IMR-90 (cell line): Measurements from ENCODE around the gene TAF1B. TPM values are rescaled to one million over a fixed set of nuclear protein-coding genes. Genes with fewer than 3 reads are reported as not detected.

Experiments
- ATAC-seq: fragments of 200-7000 bp; cut with Tn5 transposase; 2 replicates; pipeline ENCODE4 v1.9.1; 2020; ENCODE audit warnings: low read depth, mild to moderate bottlenecking, moderate library complexity
- BruUV-seq: library from RNA; stranded (reverse); fragments of 400-500 nt; replicated peaks from 2 replicates; lab custom pipeline; 2021; lab: Mats Ljungman, UMichigan
- CTCF ChIA-PET: fragments of 300-600 bp; formaldehyde crosslinking; extraction: SDS; loops from one replicate; lab custom pipeline; 2021; ENCODE audit warnings: antibody characterized with exemption; lab: Yijun Ruan, JAX
- POLR2A ChIA-PET: fragments of 300-600 bp; sonication (Branson Sonifier 250); formaldehyde crosslinking; loops from one replicate; lab custom pipeline; 2022; ENCODE audit warnings: antibody characterized with exemption; ENCODE audit not compliant: unreplicated experiment; lab: Charles Lee
- DNase-seq: peaks from one replicate; pipeline ENCODE4 v3.0.0; 2013
- H2AFZ ChIP-seq: replicated peaks from 2 replicates; pipeline ENCODE3; 2013; ENCODE audit warnings: low read length, mild to moderate bottlenecking; ENCODE audit not compliant: poor library complexity
- H2AK5ac ChIP-seq: 2 replicates; pipeline ENCODE4 v1.6.1; 2013; ENCODE audit warnings: low read depth, low read length, inconsistent platforms
- H2AK9ac ChIP-seq: replicated peaks from 2 replicates; pipeline ENCODE3; 2013; ENCODE audit warnings: mild to moderate bottlenecking, low read depth, low read length, moderate library complexity; ENCODE audit not compliant: poor library complexity
- H2BK120ac ChIP-seq: 2 replicates; pipeline ENCODE4 v1.6.1; 2013; ENCODE audit warnings: low read depth, low read length, inconsistent platforms
- H2BK15ac ChIP-seq: 3 replicates; pipeline ENCODE4 v1.6.1; 2013; ENCODE audit warnings: low read depth, low read length, inconsistent platforms
- H2BK20ac ChIP-seq: 2 replicates; pipeline ENCODE4 v1.6.1; 2013; ENCODE audit warnings: low read depth, mild to moderate bottlenecking, inconsistent platforms, low read length, moderate library complexity
- H2BK5ac ChIP-seq: 2 replicates; pipeline ENCODE4 v1.6.1; 2013; ENCODE audit warnings: mild to moderate bottlenecking, low read depth, low read length, inconsistent platforms; ENCODE audit not compliant: poor library complexity, severe bottlenecking
- H3K14ac ChIP-seq: replicated peaks from 2 replicates; pipeline ENCODE4 v1.6.1; 2013; ENCODE audit warnings: low read depth, low read length, inconsistent platforms
- H3K18ac ChIP-seq: 2 replicates; pipeline ENCODE4 v1.6.1; 2013; ENCODE audit warnings: low read depth, low read length, control low read depth
- H3K23ac ChIP-seq: 2 replicates; pipeline ENCODE4 v1.6.1; 2013; ENCODE audit warnings: low read depth, low read length, inconsistent platforms
- H3K27ac ChIP-seq: 2 replicates; pipeline ENCODE4 v1.5.1; 2013; ENCODE audit warnings: mild to moderate bottlenecking, control low read depth, low read length; ENCODE audit not compliant: insufficient read depth
- H3K27me3 ChIP-seq: 2 replicates; pipeline ENCODE4 v1.6.1; 2013; ENCODE audit warnings: low read length; ENCODE audit not compliant: control insufficient read depth, insufficient read depth
- H3K36me3 ChIP-seq: 2 replicates; pipeline ENCODE4 v1.6.1; 2013; ENCODE audit warnings: low read length, mixed read lengths; ENCODE audit not compliant: control insufficient read depth, insufficient read depth
- H3K4ac ChIP-seq: 2 replicates; pipeline ENCODE4 v1.6.1; 2013; ENCODE audit warnings: low read depth, low read length, inconsistent platforms
- H3K4me1 ChIP-seq: 2 replicates; pipeline ENCODE4 v1.6.1; 2013; ENCODE audit warnings: low read length, mixed read lengths; ENCODE audit not compliant: control insufficient read depth, insufficient read depth
- H3K4me2 ChIP-seq: 2 replicates; pipeline ENCODE4 v1.6.1; 2013; ENCODE audit warnings: low read depth, mild to moderate bottlenecking, control low read depth, low read length, moderate library complexity
- H3K4me3 ChIP-seq: 2 replicates; pipeline ENCODE4 v1.5.1; 2013; ENCODE audit warnings: low read depth, mild to moderate bottlenecking, control low read depth, low read length, moderate library complexity; ENCODE audit not compliant: insufficient read depth
- H3K56ac ChIP-seq: 2 replicates; pipeline ENCODE4 v1.6.1; 2013; ENCODE audit warnings: low read length, inconsistent platforms; ENCODE audit not compliant: insufficient read depth; ENCODE audit errors: extremely low read depth
- H3K79me1 ChIP-seq, 2 experiments: 2 replicates each; pipeline ENCODE4 v1.6.1; 2013; ENCODE audit warnings: low read length in 2 of 2, inconsistent platforms in 1 of 2, low read depth in 1 of 2
- H3K9ac ChIP-seq: 2 replicates; pipeline ENCODE4 v1.6.1; 2013; ENCODE audit warnings: low read depth, low read length, control low read depth
- H3K9me1 ChIP-seq: 2 replicates; pipeline ENCODE4 v1.6.1; 2013; ENCODE audit warnings: low read length, inconsistent platforms; ENCODE audit not compliant: insufficient read depth
- H3K9me3 ChIP-seq: 2 replicates; pipeline ENCODE4 v1.6.1; 2013; ENCODE audit warnings: low read length; ENCODE audit not compliant: control insufficient read depth, insufficient read depth
- H4K20me1 ChIP-seq: 2 replicates; pipeline ENCODE4 v1.6.1; 2013; ENCODE audit warnings: low read length, inconsistent platforms; ENCODE audit not compliant: insufficient read depth
- H4K5ac ChIP-seq: 2 replicates; pipeline ENCODE4 v1.6.1; 2013; ENCODE audit warnings: mild to moderate bottlenecking, low read depth, low read length, control low read depth
- H4K8ac ChIP-seq, 2 experiments: 2 replicates each; pipeline ENCODE4 v1.6.1; 2013; ENCODE audit warnings: low read depth in 2 of 2, low read length in 2 of 2, control low read depth in 1 of 2, inconsistent platforms in 1 of 2
- H4K91ac ChIP-seq: 2 replicates; pipeline ENCODE4 v1.6.1; 2013; ENCODE audit warnings: low read depth, low read length, inconsistent platforms; ENCODE audit not compliant: insufficient read depth
- BHLHE40 ChIP-seq: fragments of 150-350 bp; IDR thresholded peaks from 2 replicates; pipeline ENCODE4 v1.6.1; 2016; ENCODE audit warnings: mild to moderate bottlenecking, low read depth, low read length
- CEBPB ChIP-seq: IDR thresholded peaks from 2 replicates; pipeline ENCODE4 v1.6.1; 2012; ENCODE audit warnings: low read depth, low read length, improper control_type of control experiment
- CHD1 ChIP-seq: IDR thresholded peaks from 2 replicates; pipeline ENCODE4 v1.6.1; 2012; ENCODE audit warnings: low read depth, low read length, improper control_type of control experiment
- FOS ChIP-seq: fragments of 150-350 bp; IDR thresholded peaks from 2 replicates; pipeline ENCODE4 v1.6.1; 2016; ENCODE audit warnings: low read depth, low read length
- MXI1 ChIP-seq: IDR thresholded peaks from 2 replicates; pipeline ENCODE4 v1.6.1; 2012; ENCODE audit warnings: low read depth, mild to moderate bottlenecking, low read length, moderate library complexity, borderline replicate concordance
- POLR2A ChIP-seq: IDR thresholded peaks from 2 replicates; pipeline ENCODE4 v1.6.1; 2012; ENCODE audit warnings: mild to moderate bottlenecking, low read depth, low read length
- RAD21 ChIP-seq: IDR thresholded peaks from 2 replicates; pipeline ENCODE4 v1.6.1; 2012; ENCODE audit warnings: low read length, improper control_type of control experiment
- RCOR1 ChIP-seq: IDR thresholded peaks from 2 replicates; pipeline ENCODE4 v1.6.1; 2012; ENCODE audit warnings: mild to moderate bottlenecking, low read length, improper control_type of control experiment; ENCODE audit not compliant: insufficient replicate concordance
- SMC3 ChIP-seq: fragments of 150-350 bp; IDR thresholded peaks from 2 replicates; pipeline ENCODE4 v1.6.1; 2016; ENCODE audit warnings: low read depth, mild to moderate bottlenecking, antibody characterized with exemption, low read length, moderate library complexity
- WGBS, 2 experiments: methylation state at CpG; one replicate each; pipeline versions ENCODE4 v1.1.5 to v1.1.7; 2013; ENCODE audit warnings: missing lambda C conversion rate in 2 of 2; ENCODE audit not compliant: insufficient read length in 1 of 2; ENCODE audit errors: extremely low coverage in 2 of 2; 5-methylcytosine and 5-hydroxymethylcytosine counted together
- dilution Hi-C: fragments of 300-500 bp; cut with HindIII; formaldehyde crosslinking; loops from one replicate; pipeline ENCODE4 v1.14.3; 2018; ENCODE audit warnings: low sequenced_read_pairs; ENCODE audit not compliant: unreplicated experiment
- in situ Hi-C: fragments of 300-500 bp; cut with MboI; formaldehyde crosslinking; loops from 3 replicates; pipeline ENCODE4 v1.14.3; 2019; ENCODE audit warnings: low sequenced_read_pairs, inconsistent platforms, mixed read lengths
- intact Hi-C: fragments of 100-400 bp; cut with micrococcal nuclease; formaldehyde crosslinking; loops from 2 replicates; pipeline ENCODE4 v1.10.0; 2022
- polyA plus RNA-seq, 3 experiments: library from polyadenylated mRNA; depleted of rRNA; stranded (reverse); fragments of >200 nt; gene quantifications; 2 replicates each; pipeline ENCODE4 v1.2.3, GENCODE V29; 2012; ENCODE audit warnings: low replicate concordance in 1 of 3
- total RNA-seq: library from RNA; depleted of rRNA; stranded (reverse); fragments of >200 nt; gene quantifications from 2 replicates; pipeline ENCODE4 v1.2.3, GENCODE V29; 2012
- TF ChIP-seq, protein P1 (sequence below): fragments of 150-350 bp; IDR thresholded peaks from 2 replicates; pipeline ENCODE4 v1.6.1; 2017; ENCODE audit warnings: mild to moderate bottlenecking, antibody characterized with exemption, low read length, low read depth
- TF ChIP-seq, protein P2 (sequence below): fragments of 150-350 bp; IDR thresholded peaks from 2 replicates; pipeline ENCODE4 v1.6.1; 2016; ENCODE audit warnings: low read depth, mild to moderate bottlenecking, low read length, moderate library complexity, borderline replicate concordance

The TAF1B gene
- total and polyA plus RNA-seq, 2 of the 4 experiments (the other 2 are of a cell fraction), result 8.4 to 19.9 TPM

DNA sequence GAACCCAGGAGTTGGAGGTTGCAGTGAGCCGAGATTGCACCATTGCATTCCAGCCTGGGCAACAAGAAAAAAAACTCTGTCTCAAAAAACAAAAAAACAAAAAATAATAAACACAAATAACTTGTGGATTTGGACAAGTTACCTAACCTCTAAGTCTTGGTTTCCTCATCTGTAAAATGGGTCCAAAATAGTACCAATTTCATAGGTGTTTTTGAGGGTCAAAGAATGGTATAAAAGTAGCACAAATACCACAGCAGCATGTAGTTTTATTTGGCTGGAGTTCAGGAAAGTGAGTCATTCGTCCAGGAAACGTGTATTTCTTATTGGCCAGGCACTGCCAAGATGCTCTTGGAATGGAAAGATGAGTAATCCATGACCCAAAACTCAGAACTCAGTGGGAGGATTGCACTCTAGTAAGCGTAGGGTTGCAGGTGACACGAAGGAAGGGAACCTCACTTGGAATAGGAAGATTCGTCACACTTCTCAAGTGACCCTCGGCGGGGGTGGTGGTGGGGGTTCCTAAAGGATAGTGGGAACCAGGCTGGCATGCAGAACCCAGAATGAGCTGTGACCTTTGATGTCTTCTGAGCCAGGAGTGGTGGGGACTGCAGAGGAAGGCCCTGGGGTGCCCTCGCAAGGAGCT is 132.7 kb downstream of the TAF1B start:
- Histone ChIP-seq H3K4me3 (no peak overlapping the region), H3K4ac (peak overlapping the region; percentile 83), H2BK20ac (peak overlapping the region; percentile 91), H3K9me3 (no peaks in the 10 kb centered on the region), H2AK5ac (peak overlapping the region; percentile 95), H3K4me2 (no peak overlapping the region), H2BK5ac (peak overlapping the region; percentile 53), H3K9me1 (peaks cover 12% of the 10 kb centered on the region), H3K23ac (peak overlapping the region; percentile 28; the same call in 1 of the 2 replicates), H4K20me1 (no peaks in the 10 kb centered on the region), H2BK120ac (peak overlapping the region; percentile 73), H3K27me3 (no peaks in the 10 kb centered on the region), H4K5ac (0 out of 2 replicates have a peak overlapping the region, but pooled peaks have one; percentile 18), H3K27ac (peak overlapping the region; percentile 23; the same call in 1 of the 2 replicates), H2BK15ac (peak overlapping the region; percentile 15; the same call in 1 of the 3 replicates), H3K18ac (peak overlapping the region; percentile 77), H4K91ac (peak overlapping the region; percentile 56; the same call in 1 of the 2 replicates), H2AFZ (peak overlapping the region; percentile 73), H3K14ac (peak overlapping the region; percentile 86), H3K36me3 (no peaks in the 10 kb centered on the region), H3K9ac (no peak overlapping the region), H4K8ac (peak overlapping the region in 1 of 2 experiments; percentile 65; a peak in 2 of 4 replicates), H3K56ac (no peak overlapping the region), H3K4me1 (peaks cover 29% of the 10 kb centered on the region), H3K79me1 (no peaks in the 10 kb centered on the region), H2AK9ac (peak overlapping the region; percentile 59)
- POLR2A ChIA-PET, result no interaction called here
- CTCF ChIA-PET, result interaction anchor here (1.0 kb wide), 1 partner anchor 9 kb away, joined by 3 read pairs; no protein-coding TSS in a partner anchor
- ATAC-seq, result peak; percentile 65
- no TSS peak for BruUV-seq
- peak; percentile 98 for DNase-seq
- intact Hi-C loops (no loop called here), dilution Hi-C loops (no loop called here), in situ Hi-C loops (no loop called here)
- WGBS, 2 experiments, result 100% methylated on average over 1 of the region's 9 CpGs; no CpG with 5 or more reads in 1 of the 2 experiments
- TF ChIP-seq POLR2A, result no peak
- TF ChIP-seq MXI1, result no peak
- peak; percentile 75 for TF ChIP-seq BHLHE40
- no peak for TF ChIP-seq RAD21
- peak; percentile 97 for TF ChIP-seq FOS
- TF ChIP-seq SMC3, result no peak
- TF ChIP-seq, protein P1, sequence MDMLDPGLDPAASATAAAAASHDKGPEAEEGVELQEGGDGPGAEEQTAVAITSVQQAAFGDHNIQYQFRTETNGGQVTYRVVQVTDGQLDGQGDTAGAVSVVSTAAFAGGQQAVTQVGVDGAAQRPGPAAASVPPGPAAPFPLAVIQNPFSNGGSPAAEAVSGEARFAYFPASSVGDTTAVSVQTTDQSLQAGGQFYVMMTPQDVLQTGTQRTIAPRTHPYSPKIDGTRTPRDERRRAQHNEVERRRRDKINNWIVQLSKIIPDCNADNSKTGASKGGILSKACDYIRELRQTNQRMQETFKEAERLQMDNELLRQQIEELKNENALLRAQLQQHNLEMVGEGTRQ, result no peak
- TF ChIP-seq CHD1, result no peak
- TF ChIP-seq, protein P2, sequence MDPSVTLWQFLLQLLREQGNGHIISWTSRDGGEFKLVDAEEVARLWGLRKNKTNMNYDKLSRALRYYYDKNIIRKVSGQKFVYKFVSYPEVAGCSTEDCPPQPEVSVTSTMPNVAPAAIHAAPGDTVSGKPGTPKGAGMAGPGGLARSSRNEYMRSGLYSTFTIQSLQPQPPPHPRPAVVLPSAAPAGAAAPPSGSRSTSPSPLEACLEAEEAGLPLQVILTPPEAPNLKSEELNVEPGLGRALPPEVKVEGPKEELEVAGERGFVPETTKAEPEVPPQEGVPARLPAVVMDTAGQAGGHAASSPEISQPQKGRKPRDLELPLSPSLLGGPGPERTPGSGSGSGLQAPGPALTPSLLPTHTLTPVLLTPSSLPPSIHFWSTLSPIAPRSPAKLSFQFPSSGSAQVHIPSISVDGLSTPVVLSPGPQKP, result no peak
- TF ChIP-seq CEBPB, result peak; percentile 78
- peak; percentile 53 for TF ChIP-seq RCOR1
